22Rv1 (cell line): ENCODE data around the gene ENAH.

Experiments used
- H3K27ac ChIP-seq: fragments of 450-650 bp; 2 replicates; pipeline ENCODE4 v1.5.1; 2017
- CTCF ChIP-seq: fragments of 450-650 bp; IDR thresholded peaks from 2 replicates; pipeline ENCODE4 v1.5.1; 2017; ENCODE audit warnings: mild to moderate bottlenecking
- ZFX ChIP-seq: fragments of 450-650 bp; IDR thresholded peaks from 2 replicates; pipeline ENCODE4 v1.6.1; 2017; ENCODE audit warnings: antibody characterized with exemption, borderline replicate concordance

Gene ENAH

GRCh38 chr1:225559902-225560301, 93.0 kb downstream of the ENAH start:
- no peak overlapping the region for H3K27ac ChIP-seq
- TF ChIP-seq CTCF (no peak), ZFX (no peak)

DNA sequence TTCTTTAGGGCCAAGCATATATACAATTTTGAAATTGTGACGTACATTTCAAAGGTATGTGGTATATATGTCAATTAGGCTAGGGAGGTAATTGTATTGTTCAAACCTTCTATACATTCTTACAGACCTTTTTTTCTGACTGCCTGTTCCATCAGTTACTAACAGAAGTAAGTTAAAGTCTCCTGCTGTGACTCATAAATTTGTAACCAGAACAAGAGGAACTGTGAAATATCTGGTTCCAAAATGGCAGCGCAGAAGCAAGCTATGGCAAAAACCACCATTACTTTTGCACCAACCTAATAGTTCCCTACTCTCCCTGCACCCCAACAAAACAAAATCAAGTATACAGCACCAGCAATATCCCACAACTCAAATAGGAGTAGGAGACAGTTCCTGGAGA, 93.6 kb downstream of the ENAH start:
- H3K27ac ChIP-seq: no peak overlapping the region
- no peak for TF ChIP-seq ZFX
- no peak for TF ChIP-seq CTCF

DNA sequence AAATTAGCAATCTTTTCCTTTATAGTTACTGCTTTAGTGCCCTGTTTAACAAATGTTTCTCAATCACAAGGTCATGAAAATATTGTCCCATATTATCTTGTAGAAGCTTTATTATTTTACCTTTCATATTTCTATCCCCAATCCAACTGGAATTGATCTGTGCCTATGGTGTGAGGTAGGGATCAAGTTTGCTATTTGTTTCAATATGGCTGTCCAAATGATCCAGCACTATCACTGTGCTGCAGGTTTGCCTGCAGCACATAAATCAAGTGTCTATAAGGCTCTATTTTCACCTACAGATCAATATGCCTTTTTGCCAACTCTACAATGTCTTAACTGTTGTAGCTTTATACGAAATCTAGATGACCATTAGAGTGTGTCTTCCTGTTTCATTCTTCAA, 96.2 kb downstream of the ENAH start:
- TF ChIP-seq ZFX: no peak
- TF ChIP-seq CTCF: no peak
- no peak overlapping the region for H3K27ac ChIP-seq

GRCh38 chr1:225555821-225556220, 97.1 kb downstream of the ENAH start:
- no peak overlapping the region for H3K27ac ChIP-seq
- TF ChIP-seq ZFX (no peak), CTCF (no peak)

DNA sequence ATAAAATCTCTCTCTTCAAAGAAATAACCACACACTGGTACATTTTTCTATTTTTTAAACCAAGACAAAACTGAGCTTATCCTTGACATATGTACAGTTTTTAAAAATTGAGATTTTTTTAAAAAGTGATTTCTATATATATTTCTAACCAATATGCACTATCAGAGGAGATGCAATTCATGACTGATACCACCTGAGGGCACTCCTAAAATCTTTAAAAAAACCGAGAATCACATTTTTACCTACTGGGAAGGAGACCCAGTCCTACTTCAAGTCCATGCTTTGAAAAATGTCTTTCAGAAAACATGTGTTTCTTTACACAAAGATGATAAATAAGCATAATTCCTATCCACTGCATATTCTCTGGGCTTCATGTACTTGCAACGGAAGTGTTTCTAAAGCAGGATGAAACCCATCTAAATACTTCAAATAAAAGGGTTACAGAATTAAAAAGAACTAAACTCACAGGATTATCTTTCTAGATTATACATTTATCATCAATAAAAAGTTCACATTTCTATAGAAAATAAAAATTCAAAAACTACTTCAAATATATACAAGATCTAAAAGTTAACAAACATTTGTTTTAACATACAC, 98.6 kb downstream of the ENAH start:
- no peak overlapping the region for H3K27ac ChIP-seq
- TF ChIP-seq ZFX (no peak), CTCF (peak; percentile 83)

DNA sequence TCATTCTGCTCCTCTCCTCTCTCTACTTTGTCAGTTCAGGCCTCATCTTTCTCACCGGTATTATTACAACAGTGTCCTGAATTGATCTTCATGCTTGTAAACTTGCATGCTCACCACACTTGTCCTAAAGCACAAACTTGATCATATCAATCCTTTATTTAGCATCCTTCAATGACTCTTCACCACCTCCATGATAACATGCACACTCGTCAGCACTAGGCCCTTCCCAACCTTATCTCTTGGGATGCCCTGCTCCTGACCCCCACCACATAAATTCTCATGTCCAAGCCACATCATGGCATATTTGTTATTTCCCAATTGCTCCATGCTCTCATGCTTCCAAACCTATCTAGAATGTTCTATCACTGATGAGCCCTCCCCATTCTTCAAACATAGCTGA, 103.1 kb downstream of the ENAH start:
- TF ChIP-seq CTCF (no peak), ZFX (no peak)
- no peak overlapping the region for H3K27ac ChIP-seq

GRCh38 chr1:225548140-225548857, 104.6 kb downstream of the ENAH start:
- no peak overlapping the region for H3K27ac ChIP-seq
- TF ChIP-seq CTCF (no peak), ZFX (no peak)
